ENCODE results near the gene UGT1A10.

UGT1A10 gene

GRCh38 chr2:233758849-233759248 lies 122.6 kb downstream of the UGT1A10 start:
- TF ChIP-seq, protein P1, sequence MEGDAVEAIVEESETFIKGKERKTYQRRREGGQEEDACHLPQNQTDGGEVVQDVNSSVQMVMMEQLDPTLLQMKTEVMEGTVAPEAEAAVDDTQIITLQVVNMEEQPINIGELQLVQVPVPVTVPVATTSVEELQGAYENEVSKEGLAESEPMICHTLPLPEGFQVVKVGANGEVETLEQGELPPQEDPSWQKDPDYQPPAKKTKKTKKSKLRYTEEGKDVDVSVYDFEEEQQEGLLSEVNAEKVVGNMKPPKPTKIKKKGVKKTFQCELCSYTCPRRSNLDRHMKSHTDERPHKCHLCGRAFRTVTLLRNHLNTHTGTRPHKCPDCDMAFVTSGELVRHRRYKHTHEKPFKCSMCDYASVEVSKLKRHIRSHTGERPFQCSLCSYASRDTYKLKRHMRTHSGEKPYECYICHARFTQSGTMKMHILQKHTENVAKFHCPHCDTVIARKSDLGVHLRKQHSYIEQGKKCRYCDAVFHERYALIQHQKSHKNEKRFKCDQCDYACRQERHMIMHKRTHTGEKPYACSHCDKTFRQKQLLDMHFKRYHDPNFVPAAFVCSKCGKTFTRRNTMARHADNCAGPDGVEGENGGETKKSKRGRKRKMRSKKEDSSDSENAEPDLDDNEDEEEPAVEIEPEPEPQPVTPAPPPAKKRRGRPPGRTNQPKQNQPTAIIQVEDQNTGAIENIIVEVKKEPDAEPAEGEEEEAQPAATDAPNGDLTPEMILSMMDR (IDR thresholded peaks at IDR 0.05; ENCODE audit: low read depth, low read length, missing control alignments): no peak
- no peak for DNase-seq (ENCODE audit: low read depth)
- no peak overlapping the region for H3K4me3 ChIP-seq (ENCODE audit: low read depth, low read length)
- in situ Hi-C loops (cut with HindIII; ENCODE audit: low sequenced_read_pairs): no loop called here

GRCh38 chr2:233760043-233760442 lies 123.8 kb downstream of the UGT1A10 start, which contains the start of gene UGT1A1:
Gene UGT1A1 (plus strand): TSS chr2:233760270. CDS start chr2:233760288, 18 bp downstream.
- no peak within 1 kb of the TSS for H3K4me3 ChIP-seq (ENCODE audit: low read depth, low read length)
- TF ChIP-seq, protein P1 (IDR thresholded peaks at IDR 0.05; ENCODE audit: low read depth, low read length, missing control alignments): no peak
- DNase-seq (ENCODE audit: low read depth): no peak
- in situ Hi-C loops (cut with HindIII; ENCODE audit: low sequenced_read_pairs): no loop called here

DNA sequence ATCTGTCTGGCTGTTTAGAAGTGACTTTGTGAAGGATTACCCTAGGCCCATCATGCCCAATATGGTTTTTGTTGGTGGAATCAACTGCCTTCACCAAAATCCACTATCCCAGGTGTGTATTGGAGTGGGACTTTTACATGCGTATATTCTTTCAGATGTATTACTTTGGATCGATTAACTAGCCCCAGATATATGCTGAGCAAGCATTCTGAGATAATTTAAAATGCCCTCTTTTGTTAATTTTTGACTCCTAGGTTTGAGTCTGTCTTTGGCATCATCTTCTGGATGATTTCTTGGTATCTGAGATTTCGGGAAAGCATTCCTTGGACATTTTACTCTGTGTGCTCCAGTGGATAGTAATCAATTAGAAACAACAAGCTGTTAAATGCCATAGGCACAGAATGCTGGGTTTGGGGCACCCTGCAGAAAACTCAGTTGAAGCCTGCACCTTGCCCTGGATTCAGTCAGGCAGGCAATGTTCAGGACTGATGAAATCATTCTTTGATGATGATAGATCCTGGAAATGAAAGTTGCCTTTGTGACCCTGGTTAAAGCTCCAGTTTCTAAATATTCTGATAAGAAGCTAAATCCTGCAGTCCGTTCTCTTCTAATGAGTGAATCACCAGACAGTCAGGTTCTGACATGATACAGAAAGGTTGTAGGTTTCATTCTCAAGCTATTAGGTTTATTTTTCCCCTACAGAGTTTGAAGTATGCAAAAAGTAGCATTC lies 125.0 kb downstream of the UGT1A10 start:
- in situ Hi-C loops (cut with HindIII; ENCODE audit: low sequenced_read_pairs): no loop called here
- no peak overlapping the region for H3K4me3 ChIP-seq (ENCODE audit: low read depth, low read length)
- TF ChIP-seq, protein P1 (IDR thresholded peaks at IDR 0.05; ENCODE audit: low read depth, low read length, missing control alignments): no peak
- no peak for DNase-seq (ENCODE audit: low read depth)

GRCh38 chr2:233764264-233764663 lies 128.0 kb downstream of the UGT1A10 start:
- no peak overlapping the region for H3K4me3 ChIP-seq (ENCODE audit: low read depth, low read length)
- TF ChIP-seq, protein P1 (IDR thresholded peaks at IDR 0.05; ENCODE audit: low read depth, low read length, missing control alignments): no peak
- no peak for DNase-seq (ENCODE audit: low read depth)
- in situ Hi-C loops (cut with HindIII; ENCODE audit: low sequenced_read_pairs): no loop called here

- TF ChIP-seq, protein P1 (IDR thresholded peaks at IDR 0.05; ENCODE audit: low read depth, low read length, missing control alignments): no peak
- no peak overlapping the region for H3K4me3 ChIP-seq (ENCODE audit: low read depth, low read length)
- in situ Hi-C loops (cut with HindIII; ENCODE audit: low sequenced_read_pairs): no loop called here
- no peak for DNase-seq (ENCODE audit: low read depth)
These were observed 128.5 kb downstream of the UGT1A10 start for GRCh38 chr2:233764761-233765160.

DNA sequence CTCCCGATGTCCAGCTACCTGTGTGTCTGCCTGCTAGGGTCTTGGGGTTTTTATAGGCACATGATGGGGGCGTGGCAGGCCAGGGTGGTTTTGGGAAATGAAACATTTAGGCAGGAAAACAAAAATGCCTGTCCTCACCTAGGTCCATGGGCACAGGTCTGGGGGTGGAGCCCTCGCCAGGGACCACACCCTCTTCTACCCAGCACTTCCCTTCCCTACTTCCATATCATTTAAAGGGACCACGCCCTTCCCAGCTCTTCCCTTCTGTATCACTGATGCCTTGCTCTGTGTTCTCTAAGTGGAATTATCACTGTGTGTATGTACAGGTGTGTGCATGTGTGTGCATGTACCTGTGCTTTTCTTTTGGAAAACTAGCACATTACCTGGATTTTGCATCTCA lies 130.2 kb downstream of the UGT1A10 start:
- H3K4me3 ChIP-seq (ENCODE audit: low read depth, low read length): no peak overlapping the region
- in situ Hi-C loops (cut with HindIII; ENCODE audit: low sequenced_read_pairs): no loop called here
- DNase-seq (ENCODE audit: low read depth): no peak
- TF ChIP-seq, protein P1 (IDR thresholded peaks at IDR 0.05; ENCODE audit: low read depth, low read length, missing control alignments): no peak
